Measurements from ENCODE around the gene DHX29.
A peak's percentile ranks its signal among the peaks of the same experiment; 100 is the strongest.

DHX29 gene

GRCh38 chr5:55232985-55233928, 74.2 kb downstream of the DHX29 start, which contains the start of gene CCNO (continued):
- TF ChIP-seq ZNF624 (tag by site-specific recombination; IDR thresholded peaks at IDR 0.05) (no peak), ZNF510 (tag by site-specific recombination; IDR thresholded peaks at IDR 0.05; ENCODE audit: insufficient replicate concordance) (no peak), ZNF274 (IDR thresholded peaks at IDR 0.05; ENCODE audit: low read length) (no peak), ZNF274 (tag by site-specific recombination; IDR thresholded peaks at IDR 0.05; ENCODE audit: borderline replicate concordance) (no peak), ZNF747 (tag by site-specific recombination; IDR thresholded peaks at IDR 0.05) (no peak), ZNF2 (tag by site-specific recombination; IDR thresholded peaks at IDR 0.05) (peak; percentile 15; the same call in 1 of the 2 replicates), ZNF223 (tag by site-specific recombination; IDR thresholded peaks at IDR 0.05) (0 out of 2 replicates have a peak, but pooled peaks have one; percentile 32), TSHZ1 (tag by site-specific recombination; IDR thresholded peaks at IDR 0.05; ENCODE audit: borderline replicate concordance) (0 out of 2 replicates have a peak, but pooled peaks have one; percentile 17), BCL11B (tag by site-specific recombination; IDR thresholded peaks at IDR 0.05; ENCODE audit: low read depth) (peak; percentile 67; the same call in 1 of the 2 replicates), MZF1 (tag by site-specific recombination; IDR thresholded peaks at IDR 0.05; ENCODE audit: borderline replicate concordance) (no peak; the same call in 1 of the 2 replicates), ZNF76 (tag by site-specific recombination; IDR thresholded peaks at IDR 0.05; ENCODE audit: borderline replicate concordance, low read depth) (no peak), ZNF433 (tag by site-specific recombination; IDR thresholded peaks at IDR 0.05; ENCODE audit: low read depth) (no peak), PBX3 (CRISPR knock-in tag; IDR thresholded peaks at IDR 0.05) (0 out of 2 replicates have a peak, but pooled peaks have one; percentile 44), ZNF202 (tag by site-specific recombination; IDR thresholded peaks at IDR 0.05; ENCODE audit: borderline replicate concordance) (no peak), ZNF555 (tag by site-specific recombination; conservative IDR thresholded peaks at IDR 0.05) (no peak), ZNF18 (tag by site-specific recombination; IDR thresholded peaks at IDR 0.05) (no peak), ZNF354C (tag by site-specific recombination; IDR thresholded peaks at IDR 0.05; ENCODE audit: borderline replicate concordance, low read depth) (no peak), ZNF639 (tag by site-specific recombination; IDR thresholded peaks at IDR 0.05) (no peak), ZSCAN4 (tag by site-specific recombination; IDR thresholded peaks at IDR 0.05) (no peak), PRDM2 (tag by site-specific recombination; IDR thresholded peaks at IDR 0.05; ENCODE audit: borderline replicate concordance) (no peak), PRDM1 (tag by site-specific recombination; IDR thresholded peaks at IDR 0.05) (no peak), ZNF830 (tag by site-specific recombination; IDR thresholded peaks at IDR 0.05; ENCODE audit: low read depth) (no peak)

Measured in HEK293 (cell line).